MM.1S (cell line): ENCODE data around the gene ABHD16B.

ENCODE experiments used
- CTCF ChIP-seq: fragments of 300-600 bp; sonication (generic); IDR thresholded peaks from 2 replicates; pipeline ENCODE4 v1.5.1; 2016; ENCODE audit warnings: antibody characterized with exemption, low read length, mixed read lengths
- EZH2 ChIP-seq: fragments of 300-600 bp; sonication (generic); optimal IDR thresholded peaks from 2 replicates; pipeline ENCODE3; 2017; ENCODE audit warnings: low read depth, mild to moderate bottlenecking, antibody characterized with exemption, low read length, mixed read lengths
- EZH2phosphoT487 ChIP-seq: fragments of 300-600 bp; sonication (generic); IDR thresholded peaks from 2 replicates; pipeline ENCODE4 v1.6.1; 2018; ENCODE audit warnings: antibody characterized with exemption, low read length

DNA sequence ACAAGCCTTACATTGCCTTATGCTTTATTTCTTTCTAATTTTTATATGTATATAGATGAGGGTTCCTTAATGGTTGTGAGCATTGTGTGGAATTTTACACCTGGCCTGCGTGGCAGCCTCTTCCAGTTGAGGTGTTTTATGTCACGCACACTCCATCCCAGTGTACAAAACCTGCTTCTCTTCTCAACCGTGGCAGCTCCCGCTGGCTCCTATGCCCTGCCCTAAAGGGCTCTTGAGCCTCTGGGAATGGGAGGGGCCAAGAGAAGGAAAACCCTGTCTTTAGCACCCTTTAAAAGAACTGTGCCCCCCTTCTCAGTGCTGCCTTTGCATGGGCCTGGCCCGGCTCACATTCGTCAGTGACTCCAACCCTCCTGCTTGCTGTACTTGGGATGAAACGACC, 29.3 kb downstream of the ABHD16B start:
- TF ChIP-seq EZH2 (no peak), CTCF (no peak), EZH2phosphoT487 (no peak)
